Iris pigment epithelial cell (primary cell): ENCODE results near the gene PTPRJ.
A peak's percentile ranks its signal among the peaks of the same experiment; 100 is the strongest.
"Not testable (repeated sequence)": the region's sequence is repeated elsewhere in the genome, so short reads cannot be mapped to it uniquely, and the experiment has no call there.

Experiments used
- DNase-seq: peaks from one replicate; pipeline ENCODE4 v3.0.0-alpha.2; 2011; ENCODE audit warnings: low read depth

Gene PTPRJ

DNA sequence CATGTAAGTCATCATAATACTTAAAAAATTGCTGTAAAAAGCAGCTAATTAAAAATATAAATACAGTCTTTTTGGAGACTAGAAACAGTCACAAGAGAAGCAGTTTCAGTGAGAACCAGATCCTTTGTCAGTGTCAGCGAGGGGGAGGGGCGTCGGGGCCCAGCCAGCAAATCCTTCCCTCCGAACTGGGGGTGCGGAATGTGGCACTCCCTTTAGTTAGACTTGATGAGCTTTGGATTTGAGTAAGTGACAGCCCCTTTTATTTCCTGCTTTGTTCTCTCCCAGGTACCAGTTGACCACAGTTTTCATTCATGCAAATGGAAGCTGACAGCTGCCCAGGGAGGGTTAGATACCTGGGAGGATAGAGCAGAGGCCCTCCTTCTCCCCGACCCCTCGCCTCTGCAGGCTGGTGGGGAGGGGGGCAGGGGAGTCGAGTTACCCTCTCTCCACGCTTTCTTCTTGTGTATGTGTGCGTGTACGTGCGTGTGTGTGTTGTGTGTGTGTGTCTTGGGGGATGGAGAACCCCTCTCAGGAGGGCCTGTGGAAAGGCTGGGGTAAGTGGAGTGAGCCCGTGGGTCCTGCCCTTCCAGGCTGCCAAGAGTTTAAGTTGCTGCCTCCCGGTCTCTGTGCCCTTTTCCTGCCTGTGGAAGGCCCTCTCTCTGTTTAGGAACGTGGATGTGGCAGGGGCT lies 38.3 kb downstream of the PTPRJ start:
- DNase-seq, result no peak

DNA sequence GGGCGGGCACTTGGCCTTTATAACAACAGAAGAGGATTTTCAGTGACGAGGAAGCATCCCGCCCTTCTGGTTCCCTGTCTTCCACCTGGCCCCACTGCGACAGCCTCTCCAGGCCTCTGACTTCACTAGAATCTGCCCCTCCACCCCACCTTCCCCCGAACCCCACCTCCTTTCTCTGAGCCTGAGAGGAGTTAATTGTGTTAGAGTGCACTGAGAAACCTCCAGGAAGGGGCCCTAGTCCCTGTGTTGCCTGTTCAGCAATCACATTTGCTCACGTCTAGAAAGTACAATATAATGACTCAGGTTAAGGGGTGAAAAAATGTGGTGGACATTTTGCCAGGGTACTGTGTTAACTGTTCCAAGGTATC lies 38.8 kb downstream of the PTPRJ start:
- DNase-seq, result no peak

DNA sequence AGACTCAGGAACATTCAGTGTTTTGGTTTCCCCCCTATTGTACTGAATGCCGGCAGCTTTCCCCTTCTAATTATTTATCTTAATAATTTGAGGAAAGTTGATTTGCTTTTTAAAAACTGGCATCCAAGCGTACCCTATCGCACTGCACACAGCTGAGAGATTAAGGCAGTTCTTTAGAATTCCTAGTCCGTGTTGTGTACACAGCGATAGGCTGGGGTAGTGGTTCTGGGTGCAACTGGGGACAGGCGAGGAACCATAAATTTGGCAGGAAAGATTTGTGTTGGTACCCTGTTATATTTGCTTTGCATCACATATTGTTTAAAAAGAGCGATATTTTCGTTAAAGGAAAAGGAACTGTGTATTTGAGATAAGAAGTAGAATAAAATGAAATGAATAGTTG lies 39.2 kb downstream of the PTPRJ start:
- no peak for DNase-seq

DNA sequence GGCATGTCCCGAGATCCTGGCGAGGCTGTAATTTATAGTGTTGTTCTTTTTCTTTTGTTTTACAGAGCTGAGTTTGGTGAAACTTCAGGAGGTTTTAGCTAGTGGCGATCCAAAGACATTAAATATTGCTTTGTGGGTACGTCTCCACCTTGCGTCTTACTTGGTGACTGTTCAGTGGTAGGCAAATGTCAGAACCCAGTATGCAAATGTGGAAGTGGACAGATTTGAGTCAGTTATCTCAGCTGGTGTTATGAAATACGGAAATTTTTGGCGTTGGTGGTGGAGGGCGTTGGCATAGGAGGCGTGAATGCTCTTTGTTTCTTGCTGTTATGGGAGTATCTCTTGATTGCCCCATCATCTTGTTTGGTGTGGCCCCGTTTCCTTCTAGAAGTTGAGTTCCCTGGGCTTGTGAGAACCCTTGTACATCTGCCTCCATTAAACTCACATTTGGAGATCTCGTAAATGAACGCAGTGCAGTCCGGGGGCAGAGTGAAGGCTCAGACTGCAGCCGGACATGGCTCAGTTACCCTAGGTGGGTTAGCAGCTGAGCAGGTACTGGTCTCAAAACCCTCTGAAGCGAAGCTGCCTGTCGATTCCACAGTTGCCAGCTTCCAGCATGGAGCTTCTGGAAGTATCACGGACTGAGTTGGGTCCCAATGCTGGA lies 39.9 kb downstream of the PTPRJ start:
- no peak for DNase-seq

DNA sequence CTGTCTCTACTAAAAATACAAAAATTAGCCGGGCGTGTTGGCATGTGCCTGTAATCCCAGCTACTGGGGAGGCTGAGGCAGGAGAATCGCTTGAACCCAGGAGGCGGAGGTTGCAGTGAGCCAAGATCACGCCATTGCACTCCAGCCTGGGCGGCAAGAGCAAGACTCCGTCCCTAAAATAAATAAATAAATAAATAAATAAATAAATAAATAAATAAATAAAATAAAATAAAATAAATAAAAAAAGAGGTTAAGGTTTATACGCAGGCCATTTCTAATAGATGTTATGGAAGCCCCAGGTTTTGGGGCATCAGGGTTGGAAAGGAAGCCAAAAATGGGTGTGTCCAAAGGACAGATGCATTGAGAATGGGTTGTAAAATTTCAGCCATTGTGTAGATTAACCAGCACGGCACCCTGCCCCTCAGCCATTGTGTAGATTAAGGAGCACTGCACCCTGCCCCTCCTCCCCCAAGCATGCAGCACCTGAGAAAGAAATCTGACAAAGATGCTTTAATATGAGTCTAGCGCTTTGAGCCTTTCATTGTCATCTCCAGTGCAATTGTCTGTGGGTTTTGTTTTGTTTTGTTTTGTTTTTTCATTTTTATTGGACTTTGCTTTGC lies 41.0 kb downstream of the PTPRJ start:
- not testable (repeated sequence) for DNase-seq

DNA sequence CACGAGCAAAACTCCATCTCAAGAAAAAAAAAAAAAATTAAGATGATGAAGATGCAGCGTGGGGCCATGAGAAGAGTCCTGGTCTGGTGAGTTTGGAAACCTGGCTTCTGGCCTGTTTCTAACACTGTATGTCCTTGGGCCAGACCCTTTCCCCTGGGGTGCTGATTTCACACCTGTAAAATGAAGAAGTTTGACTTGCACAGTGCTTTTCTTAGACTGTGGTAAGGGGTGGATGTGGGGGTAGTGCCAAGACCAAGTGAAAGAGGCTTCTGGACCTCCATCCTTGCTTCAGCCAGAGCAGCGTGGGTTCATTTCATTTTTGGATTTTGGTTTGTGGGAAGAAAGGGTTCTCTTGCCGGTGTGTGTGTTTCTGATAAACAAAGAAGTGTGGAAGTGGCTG lies 42.1 kb downstream of the PTPRJ start:
- DNase-seq, result no peak

DNA sequence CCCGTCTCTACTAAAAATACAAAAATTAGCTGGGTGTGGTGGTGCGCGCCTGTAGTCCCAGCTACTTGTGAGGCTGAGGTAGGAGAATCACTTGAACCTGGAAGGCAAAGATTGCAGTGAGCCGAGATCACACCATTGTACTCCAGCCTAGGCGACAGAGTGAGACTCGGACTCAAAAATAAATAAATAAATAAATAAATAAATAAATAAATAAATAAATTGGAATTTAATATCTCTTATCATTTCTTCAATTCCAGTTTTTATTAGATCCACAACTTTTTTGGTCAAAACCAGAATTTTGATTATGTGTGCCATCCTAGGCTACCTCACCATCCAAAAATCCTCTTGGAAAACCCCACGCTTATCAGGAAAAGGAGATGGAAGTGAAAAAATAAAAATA lies 43.2 kb downstream of the PTPRJ start:
- not testable (repeated sequence) for DNase-seq

DNA sequence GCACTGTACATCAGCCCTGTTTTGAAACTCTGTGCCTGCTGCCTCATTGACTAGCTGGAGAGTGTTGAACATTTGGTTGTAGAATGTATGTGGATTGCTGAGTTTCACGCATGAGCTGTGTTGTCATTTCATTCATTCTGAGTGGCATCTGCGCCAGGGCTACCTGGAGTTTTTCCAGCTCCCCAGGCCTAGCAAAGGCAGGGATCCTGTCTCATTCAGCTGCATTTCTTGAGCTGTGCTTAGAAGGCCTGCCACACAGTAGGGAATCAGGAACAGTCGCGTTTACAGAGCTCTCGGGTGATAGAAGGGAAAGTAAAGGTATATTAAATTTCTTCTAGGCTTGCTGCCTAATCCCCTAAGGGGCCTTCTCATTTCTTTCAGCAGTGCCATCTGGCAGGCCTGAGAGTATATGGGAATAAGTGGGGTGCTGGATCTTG lies 44.3 kb downstream of the PTPRJ start:
- DNase-seq, result no peak

DNA sequence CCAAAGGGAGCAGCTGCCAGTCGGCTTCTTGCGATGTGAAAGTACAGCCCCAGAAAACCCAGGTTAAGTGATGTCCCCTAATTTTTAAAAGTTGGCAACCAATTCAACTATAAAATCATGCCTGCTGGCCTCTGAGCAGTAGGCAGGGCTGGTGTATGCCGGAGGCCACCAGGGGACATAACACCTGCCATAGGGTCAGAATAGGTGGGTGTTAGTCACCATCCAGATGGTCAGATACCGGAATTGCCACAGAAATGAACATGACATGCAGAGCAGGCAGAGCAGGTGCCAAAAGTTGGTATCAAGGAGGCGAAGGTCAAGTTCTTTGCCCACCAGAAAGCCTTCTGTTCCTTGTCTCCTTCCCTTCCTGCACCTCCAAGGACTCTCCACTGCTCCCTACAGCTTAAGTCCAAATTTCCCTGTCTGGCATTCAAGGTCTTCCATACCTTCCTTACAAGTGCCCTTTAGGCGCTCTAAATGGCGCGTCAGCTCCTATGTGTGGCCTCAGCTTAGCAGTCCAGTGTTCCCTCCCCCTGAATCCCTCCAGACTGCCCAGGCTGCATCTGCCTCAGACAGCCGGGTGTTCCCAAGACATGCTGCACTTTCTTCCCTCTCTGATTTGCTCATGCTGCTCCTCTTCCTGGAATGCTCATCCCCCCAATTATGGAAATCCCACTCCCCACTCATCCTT lies 45.1 kb downstream of the PTPRJ start:
- DNase-seq, result no peak

DNA sequence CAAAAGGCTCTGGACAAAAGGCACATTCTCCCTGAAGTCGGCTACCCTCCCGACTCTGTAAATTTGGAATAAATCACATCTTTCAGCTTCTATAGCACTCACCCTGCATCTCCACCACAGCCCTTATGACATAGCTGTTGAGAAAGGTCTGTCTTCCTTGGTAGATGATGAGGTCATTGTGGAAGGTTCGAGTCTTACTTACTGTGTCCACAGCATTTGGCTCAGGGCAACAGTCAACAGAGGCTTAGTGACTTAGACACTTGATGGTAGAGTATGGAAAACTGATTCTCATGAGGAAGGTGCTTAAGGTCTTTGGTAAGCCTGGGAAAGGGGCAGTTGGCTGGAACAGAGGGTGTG lies 45.6 kb downstream of the PTPRJ start:
- peak; percentile 66 for DNase-seq

DNA sequence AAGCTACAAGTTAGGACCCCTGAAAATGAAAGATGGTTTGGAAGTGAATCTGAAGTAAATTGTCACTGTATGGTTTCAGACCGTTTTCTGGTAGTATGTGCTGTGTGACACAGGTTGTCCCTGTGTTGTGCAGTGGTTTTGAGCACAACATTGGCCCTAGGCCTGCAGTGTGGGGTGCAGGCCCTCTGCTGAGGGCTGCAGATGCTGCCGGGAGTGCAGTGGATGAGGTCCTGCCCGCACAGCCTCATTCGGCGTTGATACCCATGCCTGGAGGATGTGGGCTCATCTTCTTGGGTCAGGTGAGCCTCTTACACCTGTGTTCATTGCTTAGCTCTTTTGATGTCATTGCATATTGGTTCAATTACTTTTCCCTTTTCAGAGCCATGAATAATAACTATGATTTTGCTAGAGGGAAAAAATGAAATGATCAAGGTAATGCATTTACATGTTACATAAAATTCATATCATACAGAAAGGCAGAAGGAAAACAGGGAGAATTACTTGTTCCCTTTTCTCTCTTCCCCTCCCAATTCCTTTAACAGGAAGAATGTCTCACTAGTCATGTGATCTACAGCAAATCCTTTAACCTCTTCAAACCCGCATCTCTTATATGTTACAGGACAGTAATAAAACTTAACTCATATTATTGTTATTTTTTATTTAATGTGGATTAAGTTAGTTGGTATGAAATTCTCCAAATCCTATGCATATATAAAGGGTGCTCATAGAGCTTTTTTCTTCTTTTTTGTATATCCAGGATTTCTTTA lies 48.7 kb downstream of the PTPRJ start:
- DNase-seq, result peak; percentile 44

DNA sequence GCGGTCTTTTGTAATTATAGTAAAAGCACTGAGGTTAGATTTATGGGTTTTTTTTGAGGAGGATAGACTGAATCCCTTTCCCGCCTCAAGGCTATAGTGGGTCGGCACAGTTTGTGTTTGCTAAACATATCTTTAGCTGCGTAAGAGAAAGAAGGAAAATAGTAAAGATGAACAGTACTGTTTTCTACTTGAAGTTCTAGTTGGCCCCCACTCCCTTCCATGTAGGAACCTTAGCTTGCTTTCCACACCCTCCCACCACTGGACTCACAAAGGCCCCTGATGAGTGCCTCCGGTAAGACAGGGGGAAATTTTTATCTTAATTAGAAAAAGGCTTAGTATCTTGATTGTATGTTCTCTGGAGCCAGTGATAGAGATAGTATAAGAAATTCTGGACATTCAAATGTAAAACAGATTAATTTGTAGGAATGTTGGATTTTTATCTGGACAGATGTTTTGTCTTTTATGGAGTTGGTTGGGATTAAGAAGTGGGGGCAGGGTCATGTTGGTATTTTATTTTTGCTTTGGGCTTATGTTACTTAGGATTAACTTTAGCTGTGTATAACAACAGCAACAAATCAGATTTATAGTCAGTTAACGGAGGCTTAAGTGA lies 49.4 kb downstream of the PTPRJ start:
- DNase-seq, result no peak

DNA sequence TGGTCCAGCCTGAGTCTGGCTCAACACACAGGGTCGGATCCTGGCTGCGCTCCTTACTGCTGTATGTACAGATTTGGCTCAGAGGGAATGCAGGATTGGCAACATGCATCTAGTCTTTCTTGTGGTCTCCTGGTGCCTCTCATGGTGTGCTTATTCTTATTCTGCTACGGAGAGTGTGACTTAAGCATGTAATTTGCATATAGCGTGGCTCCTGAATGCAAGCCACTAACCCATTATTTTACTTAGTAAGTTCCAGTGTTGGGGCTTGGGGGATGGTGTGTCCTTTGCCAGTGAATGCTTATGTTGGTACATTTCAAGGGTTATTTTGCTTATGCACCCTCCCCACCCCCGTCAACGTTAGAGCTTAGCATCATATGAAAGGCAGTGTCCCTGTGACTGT lies 51.2 kb downstream of the PTPRJ start:
- no peak for DNase-seq

DNA sequence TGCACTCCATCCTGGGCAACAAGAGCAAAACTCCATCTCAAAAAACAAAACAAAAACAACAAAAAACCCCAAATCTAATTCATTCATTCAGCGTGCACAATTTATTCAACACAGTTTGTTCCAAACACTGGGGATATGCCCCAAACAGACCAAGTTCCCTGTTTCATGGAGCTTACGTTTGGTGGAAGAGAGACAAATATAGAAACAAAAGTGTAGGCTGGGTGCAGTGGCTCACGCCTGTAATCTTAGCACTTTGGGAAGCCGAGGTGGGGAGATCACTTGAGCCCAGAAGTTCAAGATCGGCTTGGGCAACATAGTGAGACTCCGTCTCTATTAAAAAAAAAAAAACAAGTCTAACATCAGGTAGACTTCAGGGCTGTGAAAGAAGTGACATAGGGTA lies 52.4 kb downstream of the PTPRJ start:
- DNase-seq, result no peak

DNA sequence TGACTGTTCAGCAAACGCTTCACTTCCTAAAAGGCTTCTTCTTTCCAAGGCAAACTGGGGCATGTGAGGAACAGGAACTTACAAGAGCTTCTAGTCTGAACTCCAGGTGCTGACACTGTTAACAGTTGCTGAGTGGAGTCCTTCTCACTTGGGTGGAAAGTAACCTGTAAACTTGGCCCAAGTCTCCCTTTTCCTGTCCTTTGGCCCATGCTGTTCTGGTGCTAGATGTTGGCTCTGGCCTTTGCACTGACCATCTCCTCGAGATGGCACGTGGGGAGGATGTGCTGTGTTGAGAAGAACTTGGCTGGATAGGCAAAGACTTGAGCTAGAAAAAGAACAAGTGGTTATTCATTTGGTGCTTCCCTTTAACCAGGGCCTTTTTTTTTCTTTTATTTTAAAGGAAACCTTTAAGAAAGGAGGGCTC lies 53.6 kb downstream of the PTPRJ start:
- DNase-seq, result no peak

DNA sequence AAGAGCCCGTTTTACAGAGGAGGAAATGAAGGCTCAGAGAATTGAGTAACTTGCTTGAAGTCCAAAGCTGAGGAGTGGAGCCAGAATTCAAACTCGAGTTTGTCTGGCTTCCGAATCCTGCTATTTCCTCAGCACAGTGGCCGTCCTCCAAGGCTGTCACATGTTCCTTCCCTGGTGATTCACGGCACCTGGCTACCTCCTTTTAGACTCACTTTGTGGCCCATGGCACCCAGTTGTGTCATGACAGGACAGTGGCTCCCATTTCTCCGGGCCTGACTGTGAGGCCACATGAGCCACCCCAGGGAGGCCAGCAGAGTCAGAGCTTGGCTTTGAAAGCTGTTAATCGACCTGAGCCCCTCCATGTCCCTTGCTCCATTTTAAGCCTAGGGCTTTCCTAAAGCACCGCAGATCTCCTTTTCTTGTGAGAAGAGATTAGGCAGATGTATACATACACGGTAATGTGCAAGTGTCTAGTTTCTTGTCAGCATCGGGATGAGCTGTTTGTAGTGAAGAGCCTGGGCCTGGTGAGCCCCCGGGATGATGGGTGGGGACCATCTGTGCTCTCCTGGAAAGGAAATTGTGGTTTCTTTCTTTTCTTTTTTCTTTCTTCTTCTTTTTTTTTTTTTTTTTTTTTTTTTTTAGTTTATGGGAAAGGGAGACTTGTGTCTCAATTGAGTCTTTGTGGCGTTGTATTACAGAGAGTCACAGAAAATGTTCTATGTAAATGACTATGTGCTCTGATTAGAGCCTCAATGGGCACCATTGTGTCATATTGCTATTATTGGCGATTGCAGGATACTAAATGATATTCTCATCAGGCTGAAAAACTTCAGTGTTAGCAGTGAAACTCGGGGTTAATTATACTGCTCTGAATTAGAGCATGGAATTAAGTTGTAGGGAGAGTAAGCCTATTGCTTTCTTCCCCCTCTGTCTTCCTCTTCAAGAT lies 54.8 kb downstream of the PTPRJ start:
- DNase-seq, result no peak

DNA sequence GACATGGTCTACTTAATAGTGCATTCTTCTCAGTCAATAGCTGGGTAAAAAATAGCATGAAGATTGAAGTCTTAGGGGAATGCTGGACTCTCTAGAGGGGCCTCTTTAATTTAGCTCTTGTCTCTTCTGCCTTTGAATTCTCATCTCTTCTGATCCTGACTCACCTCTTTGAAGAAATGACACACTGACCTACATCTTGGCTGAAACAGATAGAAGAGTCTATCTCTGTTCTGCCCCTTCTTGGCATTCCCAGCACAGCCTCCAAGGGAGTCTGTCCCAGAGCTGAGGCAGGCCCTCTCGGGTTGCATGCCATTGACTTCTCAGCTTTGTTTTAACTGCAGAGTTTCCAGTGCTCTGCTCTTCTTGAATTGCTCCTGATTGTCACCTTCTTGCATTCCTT lies 55.7 kb downstream of the PTPRJ start:
- DNase-seq, result peak; percentile 38

DNA sequence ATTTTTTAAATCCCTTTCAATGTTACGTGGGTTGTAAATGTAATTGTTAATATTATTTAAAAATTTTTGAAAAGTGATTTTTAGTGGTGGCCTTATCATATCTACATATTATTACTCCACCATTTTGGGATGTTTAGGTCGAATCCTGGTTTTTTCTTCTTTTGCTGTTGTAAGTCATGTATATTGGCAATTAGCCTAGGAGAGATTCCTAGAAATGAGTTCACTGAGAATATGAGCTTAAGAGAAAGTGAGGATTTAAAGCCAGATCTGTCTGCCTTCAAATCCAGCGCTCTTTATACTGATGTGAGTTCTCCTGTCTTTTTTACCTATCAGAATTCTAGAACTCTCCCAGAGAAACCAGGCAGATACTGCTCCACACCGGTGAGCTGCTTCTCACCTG lies 56.1 kb downstream of the PTPRJ start:
- peak; percentile 82 for DNase-seq

DNA sequence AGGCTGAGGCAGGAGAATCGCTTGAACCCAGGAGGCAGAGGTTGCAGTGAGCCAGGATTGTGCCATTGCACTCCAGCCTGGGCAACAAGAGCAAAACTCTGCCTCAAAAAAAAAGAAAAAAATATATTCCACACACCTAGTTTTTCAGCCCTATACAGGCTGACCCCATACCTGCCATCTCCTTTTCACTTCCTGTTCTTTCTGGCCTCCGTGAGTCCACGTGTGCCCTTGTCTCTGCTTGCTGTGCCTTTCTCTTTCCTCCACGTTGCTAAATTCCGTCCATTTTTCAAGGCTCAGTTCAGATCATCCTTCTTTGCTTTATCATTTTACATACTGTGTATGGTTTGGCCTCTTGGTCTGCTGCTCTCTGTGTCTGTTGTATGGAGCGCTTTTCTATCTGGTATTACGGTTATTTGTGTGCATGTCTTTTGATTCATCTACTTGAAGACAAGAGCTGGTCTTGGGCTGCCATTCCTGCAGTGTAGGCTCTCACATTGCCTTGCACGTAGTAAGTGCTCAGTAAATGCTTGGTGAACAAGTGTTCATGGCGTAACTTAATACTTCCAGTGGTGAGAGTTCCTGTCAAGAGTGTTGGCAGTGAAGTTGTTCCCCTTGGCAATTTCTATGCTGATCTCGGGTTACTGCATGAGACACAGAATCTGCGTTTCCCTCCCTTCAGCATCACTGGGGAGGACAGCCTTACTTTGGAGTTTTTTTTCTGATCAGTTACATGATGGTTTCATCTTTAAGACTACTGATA lies 57.5 kb downstream of the PTPRJ start:
- DNase-seq, result peak; percentile 67
